8988T (cell line): ENCODE measurements around the gene KCNAB1.
"Not testable (repeated sequence)": the region's sequence is repeated elsewhere in the genome, so short reads cannot be mapped to it uniquely, and the experiment has no call there.

Experiments
- DNase-seq: peaks from one replicate; pipeline ENCODE4 v3.0.0; 2011

The KCNAB1 gene

GRCh38 chr3:156120528-156121251, at the start of gene KCNAB1:
Gene KCNAB1 (plus strand): TSS chr3:156120578.
- DNase-seq = no peak

- no peak for DNase-seq
These were observed 49.3 kb upstream of the KCNAB1 start for GRCh38 chr3:156071031-156071430.

- not testable (repeated sequence) for DNase-seq
These were observed 47.3 kb upstream of the KCNAB1 start for GRCh38 chr3:156072950-156073657.

GRCh38 chr3:156090126-156090525, 30.3 kb upstream of the KCNAB1 start:
- DNase-seq = no peak

- DNase-seq = no peak
These were observed 26.4 kb upstream of the KCNAB1 start for GRCh38 chr3:156093964-156094363.

- DNase-seq = no peak
These were observed 26.0 kb upstream of the KCNAB1 start for GRCh38 chr3:156094391-156094790.

- not testable (repeated sequence) for DNase-seq
These were observed 24.7 kb upstream of the KCNAB1 start for GRCh38 chr3:156095652-156096051.

GRCh38 chr3:156098437-156099035, 21.8 kb upstream of the KCNAB1 start:
- DNase-seq = no peak

- not testable (repeated sequence) for DNase-seq
These were observed 21.0 kb upstream of the KCNAB1 start for GRCh38 chr3:156099348-156099747.

GRCh38 chr3:156099984-156100383, 20.4 kb upstream of the KCNAB1 start:
- not testable (repeated sequence) for DNase-seq

GRCh38 chr3:156102267-156102931, 18.0 kb upstream of the KCNAB1 start:
- no peak for DNase-seq

- DNase-seq = no peak
These were observed 13.5 kb upstream of the KCNAB1 start for GRCh38 chr3:156106721-156107373.

GRCh38 chr3:156107504-156107903, 12.9 kb upstream of the KCNAB1 start:
- DNase-seq = no peak

- no peak for DNase-seq
These were observed 11.8 kb upstream of the KCNAB1 start for GRCh38 chr3:156108616-156109015.

GRCh38 chr3:156109989-156110388, 10.4 kb upstream of the KCNAB1 start:
- no peak for DNase-seq

- DNase-seq = no peak
These were observed 6.1 kb downstream of the KCNAB1 start for GRCh38 chr3:156126467-156126866.

- no peak for DNase-seq
These were observed 10.9 kb downstream of the KCNAB1 start for GRCh38 chr3:156131241-156131640.

- DNase-seq = no peak
These were observed 11.4 kb downstream of the KCNAB1 start for GRCh38 chr3:156131799-156132198.

GRCh38 chr3:156132313-156132712, 11.9 kb downstream of the KCNAB1 start:
- DNase-seq = no peak

GRCh38 chr3:156133076-156133475, 12.7 kb downstream of the KCNAB1 start:
- DNase-seq = no peak

- no peak for DNase-seq
These were observed 15.7 kb downstream of the KCNAB1 start for GRCh38 chr3:156135921-156136638.

GRCh38 chr3:156137397-156137796, 17.0 kb downstream of the KCNAB1 start:
- DNase-seq = not testable (repeated sequence)
